GM12878 (cell line): ENCODE data around the gene ACOT7. TPM values are rescaled to one million over a fixed set of nuclear protein-coding genes. Genes with fewer than 3 reads are reported as not detected.

Source experiments
- ATF2 ChIP-seq: IDR thresholded peaks from 2 replicates; pipeline ENCODE4 v1.6.1; 2012; ENCODE audit warnings: low read length, inconsistent platforms
- ATF3 ChIP-seq: IDR thresholded peaks from 2 replicates; pipeline ENCODE4 v1.6.1; 2011; ENCODE audit warnings: low read depth, mild to moderate bottlenecking, low read length, moderate library complexity, borderline replicate concordance; ENCODE audit errors: extremely low read depth
- CBX5 ChIP-seq: sonication (generic); IDR thresholded peaks from 2 replicates; pipeline ENCODE4 v1.6.1; 2016; ENCODE audit warnings: low read depth, moderate library complexity, mild to moderate bottlenecking, inconsistent platforms
- E2F4 ChIP-seq: IDR thresholded peaks from 2 replicates; pipeline ENCODE4 v1.6.1; 2012; ENCODE audit warnings: low read depth, low read length, improper control_type of control experiment
- MAX ChIP-seq: IDR thresholded peaks from 2 replicates; pipeline ENCODE4 v1.6.1; 2012; ENCODE audit warnings: low read depth, low read length, improper control_type of control experiment
- MEF2A ChIP-seq: IDR thresholded peaks from 2 replicates; pipeline ENCODE4 v1.6.1; 2011; ENCODE audit warnings: low read depth, mild to moderate bottlenecking, low read length, moderate library complexity; ENCODE audit not compliant: insufficient read depth
- NBN ChIP-seq: fragments of 450-650 bp; IDR thresholded peaks from 2 replicates; pipeline ENCODE4 v1.6.1; 2016
- NFYB ChIP-seq: IDR thresholded peaks from 2 replicates; pipeline ENCODE4 v1.6.1; 2011; ENCODE audit warnings: low read depth, mild to moderate bottlenecking, low read length, improper control_type of control experiment, moderate library complexity; ENCODE audit not compliant: insufficient read depth
- PML ChIP-seq: IDR thresholded peaks from 2 replicates; pipeline ENCODE4 v1.6.1; 2012; ENCODE audit warnings: low read length, inconsistent platforms
- RAD21 ChIP-seq: IDR thresholded peaks from 2 replicates; pipeline ENCODE4 v1.6.1; 2011; ENCODE audit warnings: mild to moderate bottlenecking, low read depth, low read length, moderate library complexity; ENCODE audit not compliant: insufficient read depth
- TCF3 ChIP-seq: IDR thresholded peaks from 2 replicates; pipeline ENCODE4 v1.6.1; 2012; ENCODE audit warnings: low read depth, mild to moderate bottlenecking, low read length, borderline replicate concordance; ENCODE audit not compliant: insufficient read depth
- ZNF207 ChIP-seq: fragments of 450-650 bp; IDR thresholded peaks from 2 replicates; pipeline ENCODE4 v1.6.1; 2014; ENCODE audit warnings: antibody characterized with exemption, mild to moderate bottlenecking, borderline replicate concordance
- polyA plus RNA-seq, 11 experiments: library from polyadenylated mRNA; depleted of rRNA in 4 of 11; unstranded in 6 of 11; stranded (reverse) in 5 of 11; fragments of >200 nt; fragmentation: Nextera tagmentation in 4 of 11; fragmentation: Illumina TruSeq in 1 of 11; extraction: Ambion mirVana in 4 of 11; extraction: Trizol in 1 of 11; gene quantifications; 1 replicate in 1 of 11; 2 replicates in 10 of 11; pipeline versions ENCODE4 v1.2.1 to v1.2.3, GENCODE V29; 2011 to 2016; ENCODE audit warnings: inconsistent platforms in 2 of 11, missing spikeins in 2 of 11, low read depth in 1 of 11
- total RNA-seq, 4 experiments: library from RNA; depleted of rRNA in 3 of 4; stranded (reverse); fragments of >200 nt in 3 of 4; fragmentation: Illumina TruSeq in 1 of 4; extraction: Trizol in 1 of 4; gene quantifications; 2 replicates each; pipeline versions ENCODE4 v1.2.1 to v1.2.3, GENCODE V29; 2013 to 2021

The ACOT7 gene
- total and polyA plus RNA-seq, 10 of the 15 experiments (the other 5 are each of a cell fraction or from before 2014, with no cell fraction given): 8.9 to 206 (median 61.2) TPM

- TF ChIP-seq MEF2A: no peak
- TF ChIP-seq NBN: no peak
- TF ChIP-seq E2F4: no peak
- TF ChIP-seq MAX: no peak
- no peak for TF ChIP-seq CBX5
- TF ChIP-seq TCF3: no peak
- no peak for TF ChIP-seq ATF3
- TF ChIP-seq NFYB: no peak
- TF ChIP-seq PML: no peak
- TF ChIP-seq ATF2: no peak
- no peak for TF ChIP-seq ZNF207
- TF ChIP-seq RAD21: no peak
Measured at GRCh38 chr1:6416906-6417305, 23.3 kb upstream of the ACOT7 start (continued).
